Thyroid gland (tissue), 4 donors: ENCODE measurements around the gene GALNT9. TPM values are rescaled to one million over a fixed set of nuclear protein-coding genes. Genes with fewer than 3 reads are reported as not detected.

Experiments used
- DNase-seq, 2 donors: peaks; one replicate each; pipeline ENCODE4 v3.0.0-alpha.2; 2019
- H3K27ac ChIP-seq, 3 donors: fragments of 200-600 bp; sonication (generic); 1 replicate in 2 of 3; 2 replicates in 1 of 3; pipeline ENCODE4 v1.5.1; 2016 to 2019; ENCODE audit warnings: mild to moderate bottlenecking in 1 of 3, moderate library complexity in 1 of 3
- H3K27me3 ChIP-seq: fragments of 200-600 bp; sonication (generic); one replicate; pipeline ENCODE4 v1.5.1; 2019
- H3K36me3 ChIP-seq, 2 donors: fragments of 200-600 bp; sonication (generic); one replicate each; pipeline ENCODE4 v1.5.1; 2016 to 2019
- H3K4me1 ChIP-seq, 2 donors: fragments of 200-600 bp; sonication (generic); one replicate each; pipeline ENCODE4 v1.5.1; 2017 to 2019
- H3K4me3 ChIP-seq, 3 donors: fragments of 200-600 bp; sonication (generic); replicated peaks in 1 of 3; 1 replicate in 2 of 3; 2 replicates in 1 of 3; pipeline ENCODE4 v1.5.1; 2016; ENCODE audit warnings: mild to moderate bottlenecking in 1 of 3
- H3K9me3 ChIP-seq: fragments of 200-600 bp; sonication (generic); one replicate; pipeline ENCODE4 v1.5.1; 2017
- POLR2A ChIP-seq, 2 donors: fragments of 450-650 bp; IDR thresholded peaks; one replicate each; pipeline ENCODE4 v1.6.1; 2017; ENCODE audit warnings: antibody characterized with exemption in 2 of 2, mild to moderate bottlenecking in 2 of 2, moderate library complexity in 1 of 2
- WGBS, 2 donors: methylation state at CpG; one replicate each; pipeline ENCODE4 v1.1.5; 2017; 5-methylcytosine and 5-hydroxymethylcytosine counted together
- intact Hi-C: fragments of 100-400 bp; cut with DNase I; formaldehyde crosslinking; loops from one replicate; pipeline ENCODE4 v1.15.1; 2023
- total RNA-seq, 4 donors: library from RNA; depleted of rRNA; stranded (reverse); fragments of >200 nt; gene quantifications; one replicate each; pipeline ENCODE4 v1.2.3, GENCODE V29; 2016
- TF ChIP-seq, protein P1 (sequence below), 6 experiments: fragments of 200-600 bp in 3 of 6; fragments of 450-650 bp in 3 of 6; sonication (generic) in 3 of 6; IDR thresholded peaks; one replicate each; pipeline ENCODE4 v1.5.1; 2016 to 2019; ENCODE audit warnings: antibody characterized with exemption in 6 of 6, mild to moderate bottlenecking in 2 of 6, inconsistent platforms in 1 of 6, moderate library complexity in 1 of 6

Gene GALNT9
- total RNA-seq, 4 donors from 2014 or later = 2.2 to 29.2 (median 15.9) TPM

- Histone ChIP-seq H3K27ac (no peak overlapping the region), H3K9me3 (no peaks in the 10 kb centered on the region), H3K36me3 (no peaks in the 10 kb centered on the region), H3K4me3 (no peak overlapping the region), H3K4me1 (no peaks in the 10 kb centered on the region), H3K27me3 (no peaks in the 10 kb centered on the region)
- TF ChIP-seq POLR2A (IDR thresholded peaks at IDR 0.05) = no peak
- TF ChIP-seq, protein P1, sequence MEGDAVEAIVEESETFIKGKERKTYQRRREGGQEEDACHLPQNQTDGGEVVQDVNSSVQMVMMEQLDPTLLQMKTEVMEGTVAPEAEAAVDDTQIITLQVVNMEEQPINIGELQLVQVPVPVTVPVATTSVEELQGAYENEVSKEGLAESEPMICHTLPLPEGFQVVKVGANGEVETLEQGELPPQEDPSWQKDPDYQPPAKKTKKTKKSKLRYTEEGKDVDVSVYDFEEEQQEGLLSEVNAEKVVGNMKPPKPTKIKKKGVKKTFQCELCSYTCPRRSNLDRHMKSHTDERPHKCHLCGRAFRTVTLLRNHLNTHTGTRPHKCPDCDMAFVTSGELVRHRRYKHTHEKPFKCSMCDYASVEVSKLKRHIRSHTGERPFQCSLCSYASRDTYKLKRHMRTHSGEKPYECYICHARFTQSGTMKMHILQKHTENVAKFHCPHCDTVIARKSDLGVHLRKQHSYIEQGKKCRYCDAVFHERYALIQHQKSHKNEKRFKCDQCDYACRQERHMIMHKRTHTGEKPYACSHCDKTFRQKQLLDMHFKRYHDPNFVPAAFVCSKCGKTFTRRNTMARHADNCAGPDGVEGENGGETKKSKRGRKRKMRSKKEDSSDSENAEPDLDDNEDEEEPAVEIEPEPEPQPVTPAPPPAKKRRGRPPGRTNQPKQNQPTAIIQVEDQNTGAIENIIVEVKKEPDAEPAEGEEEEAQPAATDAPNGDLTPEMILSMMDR (IDR thresholded peaks at IDR 0.05) = no peak
- intact Hi-C loops = no loop called here
- WGBS, 2 donors = 87 to 90% methylated on average over 12 to 14 of the region's 14 CpGs
- DNase-seq = no peak
Observed at GRCh38 chr12:132236930-132237771, 92.2 kb downstream of the GALNT9 start.

GRCh38 chr12:132236129-132236929, 93.1 kb downstream of the GALNT9 start:
- intact Hi-C loops = no loop called here
- H3K9me3 ChIP-seq = no peaks in the 10 kb centered on the region
- H3K36me3 ChIP-seq = no peaks in the 10 kb centered on the region
- WGBS, 2 donors = 85 to 90% methylated on average over 25 to 31 of the region's 31 CpGs
- TF ChIP-seq POLR2A (IDR thresholded peaks at IDR 0.05) = no peak
- TF ChIP-seq, protein P1 (IDR thresholded peaks at IDR 0.05) = no peak
- H3K27me3 ChIP-seq = no peaks in the 10 kb centered on the region
- H3K27ac ChIP-seq = no peak overlapping the region
- H3K4me1 ChIP-seq = no peaks in the 10 kb centered on the region
- DNase-seq = no peak
- no peak overlapping the region for H3K4me3 ChIP-seq

DNA sequence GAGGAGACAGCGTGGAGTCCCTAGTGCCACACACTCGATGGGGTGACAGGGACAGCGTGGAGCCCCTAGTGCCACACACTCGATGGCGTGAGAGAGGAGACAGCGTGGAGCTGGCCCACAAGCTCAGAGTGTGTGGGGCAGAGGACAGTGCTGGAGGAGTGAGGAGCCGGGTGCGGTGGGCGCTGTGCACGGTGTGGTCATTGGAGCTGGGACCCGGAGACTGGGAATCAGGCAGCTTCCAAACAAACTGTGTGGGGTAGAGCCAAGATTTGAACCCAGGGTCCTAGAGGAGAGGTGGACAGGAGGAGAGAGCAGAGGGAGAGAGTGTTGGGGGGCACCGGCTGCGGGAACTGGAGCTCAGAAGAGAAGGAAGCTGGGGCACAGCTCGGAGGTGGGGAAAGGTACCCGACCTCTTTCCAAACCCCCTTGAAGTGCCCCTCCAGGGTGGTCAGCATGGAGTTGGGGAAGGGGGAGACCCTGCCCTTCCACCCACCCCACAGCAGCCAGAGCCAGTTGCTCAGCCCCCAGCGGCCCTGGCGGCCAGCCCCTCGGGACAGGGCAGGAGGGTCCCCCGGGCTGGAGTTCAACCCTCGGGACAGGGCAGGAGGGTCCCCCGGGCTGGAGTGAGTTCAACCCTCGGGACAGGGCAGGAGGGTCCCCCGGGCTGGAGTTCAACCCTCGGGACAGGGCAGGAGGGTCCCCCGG, 94.1 kb downstream of the GALNT9 start:
- TF ChIP-seq POLR2A (IDR thresholded peaks at IDR 0.05) = no peak
- TF ChIP-seq, protein P1 (IDR thresholded peaks at IDR 0.05) = no peak
- WGBS, 2 donors = 87 to 90% methylated on average over 15 to 16 of the region's 25 CpGs
- no peaks in the 10 kb centered on the region for H3K9me3 ChIP-seq
- H3K27ac ChIP-seq = no peak overlapping the region
- no peak for DNase-seq
- no peaks in the 10 kb centered on the region for H3K36me3 ChIP-seq
- H3K27me3 ChIP-seq = no peaks in the 10 kb centered on the region
- H3K4me3 ChIP-seq = no peak overlapping the region
- intact Hi-C loops = no loop called here
- H3K4me1 ChIP-seq = no peaks in the 10 kb centered on the region

- no peak for TF ChIP-seq POLR2A (IDR thresholded peaks at IDR 0.05)
- TF ChIP-seq, protein P1 (IDR thresholded peaks at IDR 0.05) = no peak
- peaks cover 7 to 15% of the 10 kb centered on the region in 2 donors for H3K4me1 ChIP-seq
- no peak overlapping the region for H3K4me3 ChIP-seq
- intact Hi-C loops = no loop called here
- 92 to 93% methylated on average over 18 to 22 of the region's 22 CpGs for WGBS, 2 donors
- no peak for DNase-seq
- no peaks in the 10 kb centered on the region for H3K27me3 ChIP-seq
- H3K27ac ChIP-seq = no peak overlapping the region
- no peaks in the 10 kb centered on the region for H3K36me3 ChIP-seq
- no peaks in the 10 kb centered on the region for H3K9me3 ChIP-seq
Observed at GRCh38 chr12:132230381-132230780, 99.0 kb downstream of the GALNT9 start.
